HG03103 (cell line): ENCODE data around the gene PSMB7.

Experiments used
- ATAC-seq: cut with Tn5 transposase; IDR thresholded peaks from one replicate; pipeline ENCODE4 v1.9.1; 2021; ENCODE audit warnings: low read depth; ENCODE audit not compliant: unreplicated experiment

Gene PSMB7

GRCh38 chr9:124348363-124348762 lies 66.9 kb downstream of the PSMB7 start:
- no peak for ATAC-seq

- no peak for ATAC-seq
These were observed 67.3 kb downstream of the PSMB7 start for GRCh38 chr9:124347968-124348358.

GRCh38 chr9:124347206-124347967 lies 67.9 kb downstream of the PSMB7 start:
- ATAC-seq = no peak

GRCh38 chr9:124346347-124347163 lies 68.7 kb downstream of the PSMB7 start:
- no peak for ATAC-seq

DNA sequence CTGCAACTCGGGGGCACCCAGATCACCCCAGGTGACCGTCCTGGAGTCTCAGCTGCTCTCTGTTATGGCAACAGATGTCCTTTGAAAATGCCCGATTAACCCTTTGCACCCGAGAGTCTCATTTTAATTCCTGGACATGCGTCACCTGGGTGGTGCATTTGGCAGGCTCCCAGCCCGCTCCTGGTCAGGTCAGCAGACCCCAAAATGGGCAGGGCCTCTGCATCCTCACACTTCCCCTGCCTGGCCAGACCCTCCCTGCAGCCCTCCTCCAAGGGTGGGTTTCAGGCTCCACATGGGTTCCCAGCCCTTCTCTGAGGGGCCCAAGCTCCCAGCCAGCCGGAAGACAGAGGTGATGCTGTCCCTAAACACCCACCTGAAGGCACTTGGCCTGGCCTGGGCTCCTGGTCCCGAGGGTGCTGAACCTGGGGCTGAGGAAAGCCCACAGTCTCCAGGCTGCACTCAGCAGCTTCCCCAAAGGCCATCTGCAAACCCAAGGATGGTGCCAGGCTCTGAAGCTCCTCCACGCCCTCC lies 69.4 kb downstream of the PSMB7 start:
- no peak for ATAC-seq

- ATAC-seq = no peak
These were observed 70.2 kb downstream of the PSMB7 start for GRCh38 chr9:124345063-124345462.

DNA sequence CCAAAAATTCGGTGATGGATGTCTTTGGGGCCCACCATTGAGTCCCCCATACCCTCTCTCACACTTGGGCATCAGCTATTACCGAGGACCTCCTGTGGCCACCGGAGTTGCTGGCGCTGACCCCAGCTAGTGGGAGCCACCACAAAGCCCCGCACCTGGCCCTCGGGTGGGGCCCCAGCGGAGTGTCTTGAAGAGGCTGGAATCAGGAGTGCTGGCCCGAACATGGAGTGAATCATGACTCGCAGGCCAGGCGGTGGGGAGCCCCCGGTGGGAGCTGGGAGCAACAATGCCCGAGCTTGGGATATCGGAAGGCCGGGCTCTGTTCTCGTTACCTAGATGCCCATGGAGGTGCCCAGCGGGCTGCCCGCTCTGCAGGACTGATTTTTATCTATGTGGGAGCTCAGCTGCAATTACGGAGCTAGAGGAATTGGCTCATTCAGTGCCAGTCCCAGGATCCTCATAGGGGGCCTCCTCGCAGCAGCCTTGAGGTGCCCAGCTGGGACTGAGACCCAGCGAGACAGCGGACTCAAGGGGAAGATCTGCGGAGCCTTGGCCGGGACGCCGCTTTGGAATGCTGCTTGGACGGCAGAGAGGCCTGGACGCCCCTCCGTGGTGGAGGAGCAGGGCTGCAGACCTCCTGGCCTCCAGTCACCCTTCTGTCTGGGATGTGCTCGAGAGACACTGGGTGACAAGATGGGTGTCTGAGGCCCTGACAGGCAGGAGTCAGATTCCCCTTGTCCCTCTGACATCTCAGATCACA lies 70.8 kb downstream of the PSMB7 start:
- no peak for ATAC-seq

DNA sequence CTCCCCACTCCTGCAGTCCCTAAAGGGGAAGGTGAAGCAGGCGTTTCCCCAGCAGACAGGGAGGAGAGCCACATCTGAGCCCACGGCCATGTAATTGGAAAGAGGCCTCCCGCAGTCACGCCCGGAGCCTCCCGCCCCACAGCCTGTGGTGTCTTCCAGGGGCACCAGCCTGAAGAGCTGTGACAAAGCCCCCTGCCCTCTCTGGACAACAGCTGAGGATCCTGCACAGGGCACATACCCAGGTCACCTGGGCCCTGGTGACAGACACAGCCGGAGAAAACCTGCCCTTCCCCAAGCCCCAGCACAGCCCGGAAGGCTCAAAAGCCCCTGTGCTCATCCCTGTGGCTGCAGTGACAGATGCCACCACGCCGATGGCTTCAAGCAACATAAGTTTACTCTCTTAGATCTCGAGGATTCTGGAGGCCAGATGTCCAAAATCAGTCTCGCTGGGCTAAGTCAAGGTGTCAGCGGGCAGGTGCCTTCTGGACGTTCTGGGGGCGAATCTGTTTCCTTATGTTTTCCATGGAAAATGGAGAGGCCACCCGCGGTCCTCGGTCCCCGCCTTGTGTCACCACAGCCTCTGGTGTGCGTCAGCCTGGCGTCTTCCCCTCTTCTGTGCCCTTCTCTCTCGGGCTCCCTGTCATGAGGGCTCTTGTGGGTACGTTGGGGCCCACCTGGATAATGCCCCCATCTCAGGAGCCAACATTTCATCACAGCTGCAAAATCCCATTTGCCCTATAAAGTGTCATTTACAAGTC lies 71.5 kb downstream of the PSMB7 start:
- ATAC-seq = no peak

- ATAC-seq = no peak
These were observed 72.3 kb downstream of the PSMB7 start for GRCh38 chr9:124342776-124343485.

- ATAC-seq = no peak
These were observed 72.9 kb downstream of the PSMB7 start for GRCh38 chr9:124342402-124342775.

DNA sequence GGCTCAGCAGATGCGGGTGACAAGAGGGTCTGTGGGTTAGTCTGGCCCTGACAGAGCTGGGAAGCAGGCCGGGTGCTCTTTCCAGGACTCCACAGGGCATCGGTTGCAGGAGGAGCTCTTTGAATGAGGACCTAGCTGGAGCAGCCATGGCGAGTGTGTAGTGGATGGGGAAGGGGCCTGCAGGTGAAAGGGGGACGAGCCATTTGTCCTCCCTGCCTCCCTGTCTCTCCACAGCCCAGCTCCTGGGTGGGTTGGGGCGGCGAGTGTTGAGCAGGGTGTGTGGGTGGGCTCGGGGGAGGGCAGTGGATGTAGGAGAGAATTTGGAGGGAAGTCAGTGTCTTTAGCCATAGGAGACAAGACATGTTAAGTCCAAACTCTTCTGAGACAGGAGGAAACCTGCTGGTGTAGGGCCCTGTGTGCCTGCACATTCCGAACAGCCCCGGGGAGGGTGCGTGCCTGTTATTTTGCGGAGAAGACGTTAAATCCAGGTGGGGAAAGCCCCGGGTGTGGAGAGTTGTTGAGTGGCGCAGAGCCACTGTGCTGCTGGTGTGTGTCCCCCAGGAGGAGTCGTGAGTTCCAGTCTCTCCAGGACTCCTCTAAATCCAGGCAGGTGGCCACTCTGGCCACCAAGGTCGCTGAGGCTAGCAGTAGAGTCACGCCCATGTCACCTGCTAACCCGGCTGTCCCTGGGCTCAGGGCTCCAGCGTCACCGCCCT lies 73.6 kb downstream of the PSMB7 start:
- ATAC-seq = no peak

- no peak for ATAC-seq
These were observed 74.8 kb downstream of the PSMB7 start for GRCh38 chr9:124340219-124341069.

DNA sequence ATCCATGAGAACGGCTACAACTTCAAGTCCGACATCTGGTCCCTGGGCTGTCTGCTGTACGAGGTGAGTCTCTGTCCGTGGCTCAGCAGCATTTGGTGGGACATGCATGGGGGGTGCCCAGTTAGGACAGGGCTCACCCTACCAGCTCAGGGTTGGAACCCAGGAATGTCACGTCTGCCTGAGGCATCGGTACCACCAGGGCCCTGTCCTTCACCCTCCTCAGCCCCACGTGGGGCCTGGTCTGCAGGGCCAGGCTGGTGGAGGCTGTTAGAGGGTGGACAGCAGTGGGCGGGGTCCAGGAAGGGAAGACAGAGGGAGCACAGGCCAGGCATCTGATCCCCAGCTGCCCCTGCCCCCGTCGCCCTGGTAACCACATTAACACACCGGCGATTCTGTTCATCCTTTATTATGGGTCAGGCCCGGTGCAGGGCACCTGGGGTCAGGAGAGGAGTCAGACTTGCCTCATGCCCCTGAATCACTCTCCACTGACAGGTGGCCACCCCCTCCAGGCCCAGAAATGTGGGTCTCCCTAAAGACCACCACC lies 75.6 kb downstream of the PSMB7 start:
- no peak for ATAC-seq

GRCh38 chr9:124337562-124337961 lies 77.7 kb downstream of the PSMB7 start:
- no peak for ATAC-seq

DNA sequence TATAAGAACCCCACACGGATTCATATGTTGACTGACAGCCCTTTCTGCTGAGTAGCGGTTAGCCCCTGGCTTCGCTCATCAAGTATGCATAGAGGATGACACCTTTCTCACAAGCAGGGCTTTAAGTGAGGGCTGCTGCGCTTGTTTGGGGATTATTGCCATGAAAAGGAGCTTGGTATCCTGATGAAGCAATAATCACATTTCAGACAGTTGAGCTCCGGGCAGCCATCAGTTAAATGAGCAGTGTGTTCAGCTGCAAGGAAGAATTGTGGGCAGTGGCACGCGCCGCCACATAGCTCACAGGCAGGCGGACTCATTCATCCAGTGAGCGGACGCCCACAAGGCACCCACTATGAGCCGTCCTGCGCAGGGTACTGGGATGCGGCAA lies 79.9 kb downstream of the PSMB7 start:
- no peak for ATAC-seq

- no peak for ATAC-seq
These were observed 80.5 kb downstream of the PSMB7 start for GRCh38 chr9:124334568-124335319.

DNA sequence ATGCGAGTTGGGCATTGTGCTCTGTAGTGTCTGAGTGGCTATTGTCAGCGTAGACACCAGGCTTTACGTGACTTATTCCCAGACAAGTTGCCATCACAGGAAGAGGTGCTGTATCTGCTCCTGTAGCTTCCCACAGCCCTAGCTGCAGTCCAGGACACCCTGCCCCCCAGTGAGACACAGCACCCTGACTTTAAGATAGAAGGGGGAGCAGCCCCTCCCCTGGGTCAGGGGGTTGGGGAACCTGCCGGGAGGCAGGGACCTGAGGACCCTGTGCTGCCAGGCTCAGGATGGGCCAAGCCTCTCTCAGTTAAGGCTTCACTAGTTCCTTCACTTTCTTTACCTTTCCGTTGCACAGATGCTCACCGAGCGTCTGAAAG lies 82.1 kb downstream of the PSMB7 start:
- ATAC-seq = no peak
